22Rv1 (cell line): ENCODE data around the gene ING2.

ENCODE experiments used
- CTCF ChIP-seq: fragments of 450-650 bp; IDR thresholded peaks from 2 replicates; pipeline ENCODE4 v1.5.1; 2017; ENCODE audit warnings: mild to moderate bottlenecking
- ZFX ChIP-seq: fragments of 450-650 bp; IDR thresholded peaks from 2 replicates; pipeline ENCODE4 v1.6.1; 2017; ENCODE audit warnings: antibody characterized with exemption, borderline replicate concordance

- TF ChIP-seq CTCF (no peak), ZFX (no peak)
Observed at GRCh38 chr4:183470821-183471220, 34.0 kb upstream of the ING2 start.
